Gastroesophageal sphincter (tissue), 4 donors: ENCODE results near the gene KMT2B. TPM values are rescaled to one million over a fixed set of nuclear protein-coding genes. Genes with fewer than 3 reads are reported as not detected.

Source experiments
- ATAC-seq: fragments of 150-250 bp; one replicate; pipeline ENCODE4 v1.9.1; 2016; ENCODE audit warnings: mild to moderate bottlenecking, moderate library complexity
- H3K27ac ChIP-seq, 4 donors: fragments of 200-600 bp; sonication (generic) in 3 of 4; 1 replicate in 3 of 4; 2 replicates in 1 of 4; pipeline ENCODE4 v1.5.1; 2016 to 2019
- H3K27me3 ChIP-seq: fragments of 200-600 bp; sonication (generic); one replicate; pipeline ENCODE4 v1.5.1; 2019
- H3K36me3 ChIP-seq, 2 donors: fragments of 200-600 bp; sonication (generic); one replicate each; pipeline ENCODE4 v1.5.1; 2019; ENCODE audit warnings: control low read depth in 1 of 2
- H3K4me1 ChIP-seq, 3 donors: fragments of 200-600 bp; sonication (generic); 1 replicate in 2 of 3; 2 replicates in 1 of 3; pipeline ENCODE4 v1.5.1; 2016 to 2019; ENCODE audit warnings: control low read depth in 2 of 3
- H3K4me3 ChIP-seq, 2 donors: fragments of 200-600 bp; sonication (generic); one replicate each; pipeline ENCODE4 v1.5.1; 2019; ENCODE audit warnings: mild to moderate bottlenecking in 1 of 2, moderate library complexity in 1 of 2
- H3K9me3 ChIP-seq, 3 donors: fragments of 200-600 bp; sonication (generic); one replicate each; pipeline ENCODE4 v1.5.1; 2017 to 2019; ENCODE audit warnings: control low read depth in 2 of 3
- EP300 ChIP-seq: sonication (generic); formaldehyde crosslinking; IDR thresholded peaks from one replicate; pipeline ENCODE4 v1.6.1; 2017; ENCODE audit warnings: antibody characterized with exemption, mild to moderate bottlenecking
- POLR2A ChIP-seq, 2 donors: fragments of 450-650 bp; IDR thresholded peaks; one replicate each; pipeline ENCODE4 v1.6.1; 2017; ENCODE audit warnings: antibody characterized with exemption in 2 of 2, mild to moderate bottlenecking in 2 of 2, moderate library complexity in 1 of 2
- POLR2AphosphoS5 ChIP-seq: sonication (generic); formaldehyde crosslinking; IDR thresholded peaks from one replicate; pipeline ENCODE4 v1.6.1; 2017; ENCODE audit warnings: antibody characterized with exemption
- WGBS, 2 donors: methylation state at CpG; one replicate each; pipeline ENCODE4 v1.1.5; 2018; ENCODE audit warnings: low coverage in 1 of 2; 5-methylcytosine and 5-hydroxymethylcytosine counted together
- total RNA-seq, 4 donors: library from RNA; depleted of rRNA; stranded (reverse); fragments of >200 nt; gene quantifications; one replicate each; pipeline ENCODE4 v1.1.0, GENCODE V29; 2016
- TF ChIP-seq, protein P1 (sequence below), 4 experiments: fragments of 200-600 bp in 2 of 4; fragments of 450-650 bp in 2 of 4; sonication (generic) in 1 of 4; IDR thresholded peaks; one replicate each; pipeline ENCODE4 v1.5.1; 2017 to 2019; ENCODE audit warnings: antibody characterized with exemption in 4 of 4, mild to moderate bottlenecking in 2 of 4, moderate library complexity in 2 of 4

KMT2B gene
- total RNA-seq, 4 donors from 2014 or later, result 7.7 to 27.0 (median 17.5) TPM

DNA sequence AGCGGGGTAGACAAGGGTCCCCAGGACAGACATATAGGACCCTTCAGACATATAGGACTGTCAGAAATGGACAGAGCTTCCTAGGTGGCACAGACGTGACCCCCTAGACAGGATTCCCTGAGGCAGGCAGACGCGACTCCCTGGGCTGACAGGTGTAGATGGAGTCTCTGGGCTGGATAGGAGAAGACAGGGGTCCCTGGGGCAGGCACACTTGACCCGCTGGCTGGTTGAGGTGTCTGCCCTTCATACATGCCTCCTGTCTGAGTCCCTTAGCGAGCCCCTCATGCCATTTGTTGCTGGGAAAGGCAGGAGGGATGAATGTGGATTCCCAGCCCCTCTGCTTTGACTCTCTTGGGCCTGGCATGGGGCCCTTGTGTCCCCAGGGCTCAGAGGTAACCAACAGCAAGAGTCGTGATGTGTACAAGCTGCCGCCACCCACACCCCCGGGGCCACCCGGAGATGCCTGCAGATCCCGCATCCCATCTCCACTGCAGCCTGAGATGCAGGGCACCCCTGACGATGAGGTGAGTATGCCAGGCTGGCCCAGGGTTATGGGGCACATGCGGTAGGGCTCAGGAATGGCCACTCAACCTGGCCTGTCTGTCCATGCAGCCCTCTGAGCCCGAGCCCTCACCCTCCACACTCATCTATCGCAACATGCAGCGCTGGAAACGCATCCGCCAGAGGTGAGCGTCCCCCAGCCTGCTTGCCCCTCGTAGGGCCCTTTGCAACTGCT, 36.0 kb downstream of the KMT2B start:
- Histone ChIP-seq H3K9me3 (no peaks in the 10 kb centered on the region), H3K27ac (peak overlapping the region in 3 of 4 donors; percentile 93 to 99 (median 98)), H3K4me1 (peaks cover 0 to 72% (median 37%) of the 10 kb centered on the region in 3 donors), H3K27me3 (no peaks in the 10 kb centered on the region), H3K4me3 (no peak overlapping the region), H3K36me3 (peaks cover 0 to 39% of the 10 kb centered on the region in 2 donors)
- ATAC-seq, result no peak
- 67% methylated on average over 3 of the region's 20 CpGs; no CpG with 5 or more reads in 1 of the 2 donors for WGBS, 2 donors
- TF ChIP-seq EP300, result no peak
- no peak for TF ChIP-seq POLR2AphosphoS5
- TF ChIP-seq, protein P1, sequence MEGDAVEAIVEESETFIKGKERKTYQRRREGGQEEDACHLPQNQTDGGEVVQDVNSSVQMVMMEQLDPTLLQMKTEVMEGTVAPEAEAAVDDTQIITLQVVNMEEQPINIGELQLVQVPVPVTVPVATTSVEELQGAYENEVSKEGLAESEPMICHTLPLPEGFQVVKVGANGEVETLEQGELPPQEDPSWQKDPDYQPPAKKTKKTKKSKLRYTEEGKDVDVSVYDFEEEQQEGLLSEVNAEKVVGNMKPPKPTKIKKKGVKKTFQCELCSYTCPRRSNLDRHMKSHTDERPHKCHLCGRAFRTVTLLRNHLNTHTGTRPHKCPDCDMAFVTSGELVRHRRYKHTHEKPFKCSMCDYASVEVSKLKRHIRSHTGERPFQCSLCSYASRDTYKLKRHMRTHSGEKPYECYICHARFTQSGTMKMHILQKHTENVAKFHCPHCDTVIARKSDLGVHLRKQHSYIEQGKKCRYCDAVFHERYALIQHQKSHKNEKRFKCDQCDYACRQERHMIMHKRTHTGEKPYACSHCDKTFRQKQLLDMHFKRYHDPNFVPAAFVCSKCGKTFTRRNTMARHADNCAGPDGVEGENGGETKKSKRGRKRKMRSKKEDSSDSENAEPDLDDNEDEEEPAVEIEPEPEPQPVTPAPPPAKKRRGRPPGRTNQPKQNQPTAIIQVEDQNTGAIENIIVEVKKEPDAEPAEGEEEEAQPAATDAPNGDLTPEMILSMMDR (IDR thresholded peaks at IDR 0.05), result no peak
- no peak for TF ChIP-seq POLR2A (IDR thresholded peaks at IDR 0.05)

- Histone ChIP-seq H3K9me3 (no peaks in the 10 kb centered on the region), H3K4me3 (peak overlapping the region; percentile 14 to 81), H3K27ac (peak overlapping the region; percentile 93 to 99 (median 96)), H3K4me1 (peaks cover 0 to 72% (median 35%) of the 10 kb centered on the region in 3 donors), H3K27me3 (no peaks in the 10 kb centered on the region), H3K36me3 (peaks cover 0 to 39% of the 10 kb centered on the region in 2 donors)
- 45 to 83% methylated on average over 2 to 10 of the region's 13 CpGs for WGBS, 2 donors
- TF ChIP-seq POLR2AphosphoS5 (no peak), POLR2A (IDR thresholded peaks at IDR 0.05) (no peak), EP300 (no peak)
- TF ChIP-seq, protein P1 (IDR thresholded peaks at IDR 0.05), result no peak
- ATAC-seq, result no peak
Observed at GRCh38 chr19:35754370-35755130, 36.7 kb downstream of the KMT2B start.

DNA sequence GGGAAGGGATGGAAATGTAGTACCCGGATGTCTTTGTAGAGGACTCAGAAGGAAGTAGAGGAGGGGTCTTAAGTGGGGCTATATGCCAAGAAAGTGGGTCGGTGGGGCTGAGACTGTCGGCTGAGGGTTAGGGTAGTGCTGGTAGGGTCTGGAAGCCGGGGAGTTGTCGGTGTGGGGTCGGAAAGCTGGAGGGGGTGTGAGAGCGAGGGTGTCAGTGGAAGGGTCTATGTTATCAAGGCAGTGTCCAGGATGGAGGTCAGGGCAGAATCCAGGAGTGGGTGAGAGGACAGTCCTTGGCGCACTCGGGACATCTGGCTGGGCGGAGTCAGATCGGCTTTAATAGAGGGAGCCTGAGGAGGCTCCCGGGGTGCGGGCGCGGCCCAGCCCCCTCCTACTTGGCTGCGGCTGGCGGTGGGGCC, 37.3 kb downstream of the KMT2B start:
- ATAC-seq, result no peak
- Histone ChIP-seq H3K4me3 (peak overlapping the region; percentile 14 to 81), H3K27me3 (no peaks in the 10 kb centered on the region), H3K27ac (peak overlapping the region; percentile 93 to 99 (median 96)), H3K9me3 (no peaks in the 10 kb centered on the region), H3K36me3 (peaks cover 0 to 45% of the 10 kb centered on the region in 2 donors), H3K4me1 (peaks cover 0 to 72% (median 31%) of the 10 kb centered on the region in 3 donors)
- WGBS, 2 donors, result 11 to 36% methylated on average over 5 to 7 of the region's 17 CpGs
- TF ChIP-seq, protein P1 (IDR thresholded peaks at IDR 0.05), result no peak
- peak in 1 of 2 donors; percentile 12 for TF ChIP-seq POLR2A (IDR thresholded peaks at IDR 0.05)

- WGBS, 2 donors, result 4 to 33% methylated on average over 5 to 7 of the region's 74 CpGs
- peak overlapping the region; percentile 51 to 81 for H3K4me3 ChIP-seq
- peaks cover 0 to 51% of the 10 kb centered on the region in 2 donors for H3K36me3 ChIP-seq
- H3K27ac ChIP-seq, result peak overlapping the region; percentile 93 to 99 (median 96)
- H3K9me3 ChIP-seq, result no peaks in the 10 kb centered on the region
- TF ChIP-seq POLR2A (IDR thresholded peaks at IDR 0.05) (peak; percentile 8 to 50), POLR2AphosphoS5 (peak; percentile 65), EP300 (no peak)
- H3K4me1 ChIP-seq, result peaks cover 0 to 68% (median 31%) of the 10 kb centered on the region in 3 donors
- H3K27me3 ChIP-seq, result no peaks in the 10 kb centered on the region
- peak; percentile 68 for ATAC-seq
Observed at GRCh38 chr19:35755550-35756376, 38.0 kb downstream of the KMT2B start.
